CD8-positive, alpha-beta memory T cell (primary cell): Measurements from ENCODE around the gene TECR. TPM values are rescaled to one million over a fixed set of nuclear protein-coding genes. Genes with fewer than 3 reads are reported as not detected.
"Not testable (repeated sequence)": the region's sequence is repeated elsewhere in the genome, so short reads cannot be mapped to it uniquely, and the experiment has no call there.

Experiments
- CTCF ChIA-PET: fragments of 350-600 bp; sonication (Branson Sonifier 250); formaldehyde crosslinking; loops from one replicate; lab custom pipeline; 2021; ENCODE audit warnings: antibody characterized with exemption; lab: Charles Lee
- POLR2A ChIA-PET: fragments of 350-600 bp; sonication (Branson Sonifier 250); formaldehyde crosslinking; loops from one replicate; lab custom pipeline; 2021; ENCODE audit warnings: antibody characterized with exemption; lab: Charles Lee
- DNase-seq, 5 donors: peaks; one replicate each; pipeline versions ENCODE4 v3.0.0 to v3.0.0-alpha.2; 2020 to 2022; ENCODE audit warnings: mixed read lengths in 1 of 5
- H3K27ac ChIP-seq: one replicate; pipeline ENCODE4 v1.7.0; 2013; ENCODE audit warnings: low read depth, mild to moderate bottlenecking, low read length, moderate library complexity
- H3K27me3 ChIP-seq: 2 replicates; pipeline ENCODE4 v1.7.0; 2013; ENCODE audit warnings: low read length, mild to moderate bottlenecking; ENCODE audit not compliant: insufficient read depth, poor library complexity, severe bottlenecking
- H3K36me3 ChIP-seq: 2 replicates; pipeline ENCODE4 v1.7.0; 2013; ENCODE audit warnings: mild to moderate bottlenecking, low read length, moderate library complexity; ENCODE audit not compliant: insufficient read depth
- H3K4me1 ChIP-seq: 2 replicates; pipeline ENCODE4 v1.7.0; 2013; ENCODE audit warnings: mild to moderate bottlenecking, low read length, moderate library complexity; ENCODE audit not compliant: insufficient read depth
- H3K4me3 ChIP-seq: 2 replicates; pipeline ENCODE4 v1.7.0; 2013; ENCODE audit warnings: mild to moderate bottlenecking, low read length
- H3K9me3 ChIP-seq: 2 replicates; pipeline ENCODE4 v1.7.0; 2013; ENCODE audit warnings: mild to moderate bottlenecking, low read length
- H3K27ac Mint-ChIP-seq, 8 donors: one replicate each; pipeline ENCODE4 v1.8.0; 2020 to 2021; ENCODE audit warnings: mixed read lengths in 8 of 8, mild to moderate bottlenecking in 6 of 8, inconsistent platforms in 3 of 8, moderate library complexity in 3 of 8
- H3K27me3 Mint-ChIP-seq, 2 donors: one replicate each; pipeline ENCODE4 v1.8.0; 2020 to 2021; ENCODE audit warnings: mixed read lengths in 2 of 2, mild to moderate bottlenecking in 1 of 2, moderate library complexity in 1 of 2
- H3K36me3 Mint-ChIP-seq, 3 donors: one replicate each; pipeline ENCODE4 v1.8.0; 2020 to 2021; ENCODE audit warnings: mixed read lengths in 3 of 3, inconsistent platforms in 1 of 3, mild to moderate bottlenecking in 1 of 3
- H3K4me1 Mint-ChIP-seq, 3 donors: one replicate each; pipeline ENCODE4 v1.8.0; 2020 to 2021; ENCODE audit warnings: mixed read lengths in 3 of 3, inconsistent platforms in 1 of 3, mild to moderate bottlenecking in 1 of 3
- H3K4me3 Mint-ChIP-seq, 7 donors: one replicate each; pipeline ENCODE4 v1.8.0; 2020 to 2021; ENCODE audit warnings: mixed read lengths in 7 of 7, mild to moderate bottlenecking in 6 of 7, moderate library complexity in 4 of 7, inconsistent platforms in 2 of 7
- H3K9me3 Mint-ChIP-seq, 5 donors: one replicate each; pipeline ENCODE4 v1.8.0; 2020 to 2022; ENCODE audit warnings: mixed read lengths in 5 of 5, mild to moderate bottlenecking in 3 of 5, moderate library complexity in 2 of 5, inconsistent platforms in 1 of 5
- polyA plus RNA-seq: library from polyadenylated mRNA; unstranded; fragments of 300-500 nt; fragmentation: Illumina TruSeq; gene quantifications from one replicate; pipeline ENCODE4 v1.2.3, GENCODE V29; 2021
- total RNA-seq, 2 experiments: library from RNA; stranded (reverse); gene quantifications; one replicate each; pipeline ENCODE4 v1.2.3, GENCODE V29; 2021

Gene TECR
- total and polyA plus RNA-seq, 3 experiments from 2014 or later, result 114 to 268 (median 123) TPM

- Mint-ChIP-seq H3K27ac (peak overlapping the region in 3 of 8 donors; percentile 42 to 79 (median 61)), H3K36me3 (peaks cover 0 to 53% (median 3%) of the 10 kb centered on the region in 3 donors), H3K4me3 (peak overlapping the region in 1 of 7 donors; percentile 18), H3K4me1 (peaks cover 31 to 64% (median 36%) of the 10 kb centered on the region in 3 donors)
- H3K27ac ChIP-seq, H3K27me3 ChIP-seq, DNase-seq, H3K9me3 ChIP-seq, POLR2A ChIA-PET, H3K9me3 Mint-ChIP-seq, H3K4me3 ChIP-seq, H3K27me3 Mint-ChIP-seq: not testable (repeated sequence)
- Histone ChIP-seq H3K4me1 (peaks cover 30% of the 10 kb centered on the region), H3K36me3 (peaks cover 14% of the 10 kb centered on the region)
- CTCF ChIA-PET, result interaction anchor here (1.6 kb wide), 1 partner anchor 8 kb away, joined by 3 read pairs; no protein-coding TSS in a partner anchor
Measured at GRCh38 chr19:14564652-14565297, 35.4 kb downstream of the TECR start.

GRCh38 chr19:14565298-14565679, 35.9 kb downstream of the TECR start:
- DNase-seq, result no peak
- peaks cover 0 to 53% (median 3%) of the 10 kb centered on the region in 3 donors for H3K36me3 Mint-ChIP-seq
- Histone ChIP-seq H3K4me1 (peaks cover 28% of the 10 kb centered on the region), H3K36me3 (peaks cover 14% of the 10 kb centered on the region), H3K27ac (no peak overlapping the region), H3K9me3 (no peaks in the 10 kb centered on the region), H3K4me3 (no peak overlapping the region), H3K27me3 (no peaks in the 10 kb centered on the region)
- ChIA-PET CTCF (interaction anchor here (1.6 kb wide), 1 partner anchor 8 kb away, joined by 3 read pairs; no protein-coding TSS in a partner anchor), POLR2A (no interaction called here)
- peak overlapping the region in 1 of 7 donors; percentile 27 for H3K4me3 Mint-ChIP-seq
- H3K27ac Mint-ChIP-seq, result no peak overlapping the region
- H3K9me3 Mint-ChIP-seq, result no peaks in the 10 kb centered on the region
- no peaks in the 10 kb centered on the region for H3K27me3 Mint-ChIP-seq
- H3K4me1 Mint-ChIP-seq, result peaks cover 30 to 63% (median 36%) of the 10 kb centered on the region in 3 donors

GRCh38 chr19:14565765-14566711, 36.6 kb downstream of the TECR start:
- Histone ChIP-seq H3K27ac (no peak overlapping the region), H3K9me3 (no peaks in the 10 kb centered on the region), H3K27me3 (no peaks in the 10 kb centered on the region), H3K4me1 (peaks cover 28% of the 10 kb centered on the region), H3K36me3 (peaks cover 14% of the 10 kb centered on the region), H3K4me3 (no peak overlapping the region)
- ChIA-PET CTCF (interaction anchor here (1.6 kb wide), 1 partner anchor 9 kb away, joined by 3 read pairs; no protein-coding TSS in a partner anchor), POLR2A (no interaction called here)
- H3K4me1 Mint-ChIP-seq, result peaks cover 33 to 64% (median 39%) of the 10 kb centered on the region in 3 donors
- H3K4me3 Mint-ChIP-seq, result peak overlapping the region in 1 of 7 donors; percentile 54
- no peak for DNase-seq
- H3K27me3 Mint-ChIP-seq, result no peaks in the 10 kb centered on the region
- H3K27ac Mint-ChIP-seq, result peak overlapping the region in 5 of 8 donors; percentile 47 to 92 (median 75)
- H3K9me3 Mint-ChIP-seq, result no peaks in the 10 kb centered on the region
- H3K36me3 Mint-ChIP-seq, result peaks cover 0 to 53% (median 3%) of the 10 kb centered on the region in 3 donors

- Mint-ChIP-seq H3K9me3 (no peaks in the 10 kb centered on the region), H3K27me3 (no peaks in the 10 kb centered on the region), H3K4me1 (peaks cover 36 to 68% (median 41%) of the 10 kb centered on the region in 3 donors), H3K4me3 (peak overlapping the region in 2 of 7 donors; percentile 22 to 50), H3K27ac (peak overlapping the region in 6 of 8 donors; percentile 24 to 92 (median 77)), H3K36me3 (peaks cover 0 to 55% (median 3%) of the 10 kb centered on the region in 3 donors)
- Histone ChIP-seq H3K9me3 (no peaks in the 10 kb centered on the region), H3K36me3 (peaks cover 14% of the 10 kb centered on the region), H3K4me3 (no peak overlapping the region), H3K4me1 (peaks cover 26% of the 10 kb centered on the region), H3K27me3 (no peaks in the 10 kb centered on the region), H3K27ac (no peak overlapping the region)
- ChIA-PET POLR2A (no interaction called here), CTCF (interaction anchor here (1.2 kb wide), 1 partner anchor 88 kb away, joined by 3 read pairs; no protein-coding TSS in a partner anchor)
- peak in 1 of 5 donors; percentile 23 for DNase-seq
Measured at GRCh38 chr19:14566712-14567077, 37.3 kb downstream of the TECR start.

GRCh38 chr19:14567079-14567478, 37.7 kb downstream of the TECR start:
- Histone ChIP-seq H3K27me3 (no peaks in the 10 kb centered on the region), H3K4me3 (no peak overlapping the region), H3K27ac (no peak overlapping the region), H3K36me3 (peaks cover 14% of the 10 kb centered on the region), H3K4me1 (peaks cover 26% of the 10 kb centered on the region), H3K9me3 (no peaks in the 10 kb centered on the region)
- ChIA-PET CTCF (interaction anchor here (1.2 to 1.6 kb wide), 2 partner anchors 10 to 89 kb away, joined by 3 to 6 read pairs; no protein-coding TSS in a partner anchor), POLR2A (no interaction called here)
- Mint-ChIP-seq H3K27ac (peak overlapping the region; percentile 40 to 91 (median 77)), H3K9me3 (no peaks in the 10 kb centered on the region), H3K27me3 (no peaks in the 10 kb centered on the region), H3K36me3 (peaks cover 0 to 57% (median 3%) of the 10 kb centered on the region in 3 donors), H3K4me3 (peak overlapping the region in 4 of 7 donors; percentile 29 to 72 (median 43)), H3K4me1 (peaks cover 38 to 68% (median 43%) of the 10 kb centered on the region in 3 donors)
- no peak for DNase-seq

DNA sequence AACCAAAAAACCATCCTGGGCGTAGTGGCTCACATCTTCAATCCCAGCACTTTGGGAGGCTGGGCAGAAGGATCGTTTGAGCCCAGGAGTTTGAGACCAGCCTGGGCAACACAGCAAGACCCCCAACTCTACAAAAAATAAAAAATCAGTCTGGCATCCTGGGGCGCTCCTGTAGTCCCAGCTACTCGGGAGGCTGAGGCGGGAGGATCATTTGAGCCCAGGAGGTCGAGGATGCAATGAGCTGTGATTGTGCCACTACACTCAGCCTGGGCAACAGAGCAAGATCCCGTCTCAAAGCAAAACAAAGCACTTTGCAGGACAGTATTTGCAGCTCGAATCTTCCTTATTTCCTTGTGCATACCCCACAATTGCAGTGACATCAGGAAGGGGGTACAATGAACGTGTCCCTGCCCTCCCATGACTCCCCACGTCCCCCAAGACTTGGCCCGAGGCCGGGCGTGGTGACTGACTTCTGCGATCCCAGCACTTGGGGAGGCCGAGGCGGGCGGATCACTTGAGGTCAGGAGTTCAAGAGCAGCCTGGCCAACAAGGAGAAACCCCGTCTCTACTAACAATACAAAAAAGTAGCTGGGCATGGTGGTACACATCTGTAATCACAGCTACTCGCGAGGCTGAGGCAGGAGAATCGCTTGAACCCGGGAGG, 41.6 kb downstream of the TECR start:
- Histone ChIP-seq H3K27me3 (no peaks in the 10 kb centered on the region), H3K4me1 (peaks cover 26% of the 10 kb centered on the region), H3K4me3 (peak overlapping the region; percentile 100), H3K9me3 (no peaks in the 10 kb centered on the region), H3K27ac (peak overlapping the region; percentile 79), H3K36me3 (peaks cover 6% of the 10 kb centered on the region)
- Mint-ChIP-seq H3K27me3 (no peaks in the 10 kb centered on the region), H3K9me3 (no peaks in the 10 kb centered on the region), H3K36me3 (peaks cover 0 to 29% (median 0%) of the 10 kb centered on the region in 3 donors), H3K4me3 (peak overlapping the region; percentile 94 to 98 (median 95)), H3K27ac (peak overlapping the region in 7 of 8 donors; percentile 87 to 99 (median 94)), H3K4me1 (peaks cover 42 to 61% (median 46%) of the 10 kb centered on the region in 3 donors)
- ChIA-PET CTCF (interaction anchor here (0.9 to 6.3 kb wide), 7 partner anchors 9 to 115 kb away, joined by 3 to 76 read pairs (median 18); partner anchors contain the start of gene DNAJB1), POLR2A (interaction anchor here (1.4 kb wide), 1 partner anchor 53 kb away, joined by 6 read pairs; the partner anchor contains the start of gene DNAJB1)
- DNase-seq, result no peak
